TTC549 (cell line): Measurements from ENCODE around the gene AKNA.

Source experiments
- FAIRE-seq: peaks from 2 replicates; lab custom pipeline; 2012; peaks lifted over from hg19 to GRCh38; lab: Jason Lieb, UNC

AKNA gene

GRCh38 chr9:114387680-114388356 lies at the start of gene AKNA:
TSS of gene AKNA (minus strand) at chr9:114387982. CDS start at chr9:114381333, 6,649 bp downstream.
- no peak for FAIRE-seq

- FAIRE-seq = no peak
Measured at GRCh38 chr9:114437401-114437893, 49.7 kb upstream of the AKNA start.

- no peak for FAIRE-seq
Measured at GRCh38 chr9:114434878-114435311, 47.1 kb upstream of the AKNA start.

DNA sequence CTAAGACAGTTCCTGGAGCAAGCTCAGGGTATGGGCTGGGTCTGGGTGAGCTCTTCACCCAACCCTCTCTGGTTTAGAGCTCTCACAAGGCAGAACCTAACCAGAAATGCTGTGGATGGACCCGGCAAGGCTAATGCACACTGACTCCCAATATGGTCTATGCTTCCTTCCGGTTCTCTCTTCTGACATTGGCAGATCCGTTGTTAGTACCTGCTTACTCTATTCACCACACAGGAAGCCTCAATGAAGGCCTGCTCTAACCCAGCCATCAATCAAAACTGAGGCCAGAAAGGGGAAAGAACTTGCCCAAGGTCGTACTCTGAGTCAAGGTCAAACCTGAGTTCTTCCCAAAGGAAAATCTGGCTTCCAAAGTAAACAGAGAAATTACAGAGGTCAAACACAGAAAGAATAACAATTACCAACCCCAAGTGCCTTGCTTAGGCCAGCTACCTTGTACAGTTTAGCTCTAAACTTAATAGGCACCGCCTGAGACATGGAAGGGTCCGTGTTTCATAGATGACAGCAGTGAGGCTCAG lies 46.0 kb upstream of the AKNA start:
- FAIRE-seq = no peak

- FAIRE-seq = no peak
Measured at GRCh38 chr9:114433086-114433485, 45.3 kb upstream of the AKNA start.

DNA sequence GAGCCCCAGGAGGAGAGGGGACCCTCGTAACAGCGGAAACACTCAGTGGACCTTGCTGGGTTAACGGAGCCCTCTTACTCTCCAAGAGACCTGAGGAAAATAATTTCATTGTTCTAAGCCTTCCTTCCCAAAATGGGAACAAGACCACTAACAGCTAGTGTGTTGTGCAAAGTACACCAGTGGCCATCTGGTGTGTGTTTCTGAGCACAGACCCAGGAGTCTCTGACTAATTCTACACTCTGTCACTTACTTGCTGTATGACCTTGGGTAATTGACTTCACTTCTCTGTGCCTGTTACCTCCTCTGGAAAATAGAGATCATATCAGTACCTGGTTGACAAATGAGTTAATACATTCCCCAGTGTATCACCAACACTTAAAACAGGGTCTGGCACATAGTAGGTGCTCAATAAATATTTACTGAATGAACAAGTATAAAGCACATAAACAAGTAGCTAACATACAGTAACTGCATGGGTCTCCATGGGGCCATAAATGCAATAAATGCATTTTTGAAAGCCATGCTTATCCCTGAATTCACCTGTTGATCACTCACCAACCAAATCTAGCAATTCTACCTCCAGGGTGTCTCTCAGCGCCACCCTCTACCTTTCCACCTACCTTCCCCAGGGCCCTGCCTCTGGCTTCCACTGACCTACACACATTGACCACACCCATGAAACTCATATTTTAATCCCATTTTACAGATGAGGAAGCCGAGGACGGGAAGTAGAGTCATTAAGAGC lies 44.7 kb upstream of the AKNA start:
- FAIRE-seq = no peak

GRCh38 chr9:114431770-114432169 lies 44.0 kb upstream of the AKNA start:
- FAIRE-seq = no peak

DNA sequence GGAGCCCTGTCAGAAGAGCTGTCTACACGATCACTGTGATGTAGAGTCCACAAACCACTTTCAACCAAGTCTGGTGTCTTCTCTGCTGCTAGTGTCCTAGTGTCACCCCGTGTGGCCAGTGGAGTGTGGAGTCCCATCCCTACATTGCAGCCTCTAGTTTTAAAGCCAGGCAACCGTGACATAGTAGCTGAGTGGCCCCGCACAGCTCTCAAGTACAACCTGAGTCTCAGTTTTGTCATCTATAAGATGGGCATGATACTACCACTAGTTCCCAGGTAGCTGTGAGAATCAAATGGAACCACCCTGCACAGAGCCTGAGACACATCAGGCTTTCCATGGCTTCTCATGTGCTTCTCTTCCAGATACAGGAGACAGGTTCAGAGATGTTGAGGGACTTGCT lies 43.2 kb upstream of the AKNA start:
- FAIRE-seq = no peak

- FAIRE-seq = no peak
Measured at GRCh38 chr9:114430457-114430856, 42.7 kb upstream of the AKNA start.

DNA sequence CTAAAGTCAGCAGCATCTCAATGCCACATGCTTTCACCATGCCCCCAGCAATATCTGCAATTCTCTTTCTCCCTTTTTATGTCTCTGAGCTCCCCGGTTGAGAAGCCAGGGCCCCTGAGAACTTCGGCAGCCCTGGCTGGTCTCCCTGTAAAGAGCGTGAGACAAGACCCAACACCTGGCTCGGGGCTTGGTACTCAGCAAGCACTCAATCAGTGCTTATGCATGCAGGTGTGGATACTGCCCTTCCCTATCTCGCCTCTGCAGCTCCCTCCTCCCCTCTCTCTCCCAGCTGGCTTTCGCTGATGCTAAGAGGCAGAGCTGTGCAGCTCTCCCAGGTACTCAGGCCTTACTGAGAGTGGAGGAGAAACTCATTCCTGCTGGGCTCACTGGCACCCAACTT lies 41.7 kb upstream of the AKNA start:
- FAIRE-seq = no peak

DNA sequence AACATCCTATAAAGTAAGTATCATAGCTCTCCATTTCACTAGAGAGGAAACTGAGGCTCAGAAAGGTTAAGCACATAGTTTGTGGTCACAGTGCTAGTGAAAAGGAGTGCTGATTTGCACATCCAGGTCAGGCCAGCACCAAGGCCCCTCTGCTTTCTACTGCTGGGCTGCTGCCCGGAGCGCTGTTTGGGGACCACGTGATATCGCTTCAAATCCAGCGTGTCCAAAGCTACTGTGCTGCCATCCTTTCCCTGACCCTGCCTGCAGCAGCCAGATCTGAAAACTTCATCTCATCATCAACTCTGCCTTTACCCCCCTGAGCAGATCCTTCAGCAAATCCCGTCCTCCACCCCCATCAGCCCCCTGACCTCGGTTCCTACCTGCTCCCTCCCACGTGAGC lies 40.7 kb upstream of the AKNA start:
- no peak for FAIRE-seq

DNA sequence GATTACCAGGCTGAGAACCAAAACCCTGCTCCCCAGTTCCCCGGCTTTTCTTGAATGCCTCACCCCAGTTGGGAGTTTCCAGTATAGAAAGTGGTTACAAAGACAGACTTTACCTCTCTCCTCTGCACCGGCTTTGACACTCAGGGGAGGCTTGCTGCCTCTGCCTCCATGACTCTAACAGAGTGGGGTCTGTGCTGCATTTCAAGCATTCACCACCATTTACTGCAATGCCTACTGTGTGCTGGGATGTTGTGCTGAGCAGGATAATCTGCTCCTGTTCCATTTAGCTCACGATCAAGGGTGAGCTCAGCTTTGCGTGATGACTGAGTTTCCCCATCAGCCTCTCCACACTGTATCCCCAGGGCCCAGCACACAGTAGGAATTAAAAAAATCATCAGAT lies 39.9 kb upstream of the AKNA start:
- no peak for FAIRE-seq

DNA sequence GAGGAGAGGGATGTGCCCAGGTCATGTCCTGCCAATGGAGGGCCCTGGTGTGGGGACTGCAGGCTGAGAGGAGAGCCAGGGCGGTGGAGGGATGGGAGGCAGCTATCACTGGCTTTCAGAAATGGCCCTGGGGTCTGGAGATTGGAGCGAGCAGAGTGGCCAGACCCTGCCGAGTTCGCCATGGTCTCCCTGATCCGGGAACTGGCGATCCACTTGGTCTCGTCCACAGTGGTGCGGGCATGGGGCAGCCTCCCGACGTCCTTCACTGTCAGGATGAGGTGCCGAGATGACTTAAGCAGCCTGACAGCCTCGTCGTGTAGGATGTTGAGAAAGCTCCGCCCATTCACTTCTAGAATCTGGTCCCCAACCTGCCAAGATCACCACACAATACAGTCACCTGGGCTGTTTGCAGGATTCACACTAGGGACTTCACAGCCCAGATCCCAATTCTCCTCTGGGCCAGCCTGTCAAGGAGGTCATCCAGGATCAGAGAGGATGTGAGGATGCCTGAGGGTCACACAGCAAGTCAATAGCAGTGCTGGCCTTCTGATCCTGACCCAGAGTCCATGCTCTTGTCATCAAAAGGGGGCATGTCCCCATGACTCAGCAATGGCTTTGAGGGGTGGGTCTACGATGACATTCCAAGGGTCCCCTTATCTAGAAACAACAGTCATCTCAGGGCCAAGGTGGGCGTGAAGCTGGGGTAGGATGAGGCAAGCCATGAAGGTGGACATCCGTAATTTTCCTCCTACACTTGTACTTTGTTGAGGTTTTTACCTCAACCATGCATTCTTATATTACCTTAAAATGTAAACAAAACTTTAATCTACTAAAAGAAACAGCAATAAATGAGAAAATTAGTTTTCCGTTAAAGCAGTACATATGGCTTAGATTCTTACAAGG lies 38.5 kb upstream of the AKNA start:
- no peak for FAIRE-seq

DNA sequence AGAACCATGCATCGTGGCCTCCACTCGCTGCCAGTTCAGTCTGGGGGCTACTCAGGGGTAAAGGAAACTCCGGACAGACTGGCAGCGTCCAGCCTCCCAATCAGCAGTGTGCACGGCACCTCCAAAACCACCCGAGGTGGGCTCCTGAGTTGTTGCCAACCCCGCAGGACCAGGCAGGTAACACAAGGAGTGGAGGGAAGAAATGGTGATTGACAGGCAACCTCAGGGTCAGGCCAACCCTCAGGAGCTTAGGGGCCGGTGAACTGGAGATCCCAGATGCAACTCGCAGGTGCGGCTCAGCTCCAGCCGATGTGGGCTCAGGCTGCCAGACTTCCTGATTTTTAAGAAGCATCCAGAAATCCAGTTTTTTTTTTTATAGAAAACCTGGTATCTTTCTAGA lies 37.3 kb upstream of the AKNA start:
- no peak for FAIRE-seq

DNA sequence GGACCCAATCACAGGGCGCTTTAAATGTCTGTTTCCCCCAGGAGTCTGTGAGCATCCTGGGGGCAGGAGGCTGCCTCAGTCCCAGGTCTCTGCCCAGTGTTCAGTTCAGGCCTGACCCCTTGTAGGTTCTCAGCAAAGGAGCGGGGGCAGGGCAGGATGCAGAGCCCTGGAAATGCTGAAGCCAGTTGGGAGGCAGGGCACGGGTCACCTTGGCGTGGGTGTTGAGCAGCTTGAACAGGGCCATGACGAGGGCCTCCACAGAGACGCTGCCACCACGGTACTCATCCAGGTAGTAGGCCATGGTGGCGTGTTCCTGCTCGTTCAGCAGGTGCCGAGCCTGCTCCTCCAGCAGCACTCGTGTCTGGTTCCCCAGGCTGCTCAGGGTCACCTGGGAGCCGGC lies 36.3 kb upstream of the AKNA start:
- no peak for FAIRE-seq

DNA sequence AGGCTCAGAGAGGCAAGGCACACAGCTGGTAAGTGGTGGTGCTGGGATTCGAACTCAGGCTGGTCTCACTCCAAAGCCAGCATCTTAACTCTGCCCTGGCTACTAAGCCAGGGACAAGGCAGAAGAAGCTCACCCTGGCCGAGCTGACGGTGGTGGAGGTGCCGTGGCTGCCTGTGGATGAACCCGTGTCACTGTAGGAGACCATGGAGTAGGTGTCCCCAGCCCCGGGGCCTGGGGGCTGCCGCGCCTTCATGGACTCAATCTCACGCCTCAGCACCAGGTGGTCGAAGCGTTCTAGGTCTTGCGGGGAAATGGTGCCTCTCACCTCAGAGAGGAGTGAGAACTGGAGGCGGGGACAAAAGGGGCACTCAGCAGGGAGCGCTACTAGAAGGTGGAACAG lies 35.4 kb upstream of the AKNA start:
- FAIRE-seq = no peak

DNA sequence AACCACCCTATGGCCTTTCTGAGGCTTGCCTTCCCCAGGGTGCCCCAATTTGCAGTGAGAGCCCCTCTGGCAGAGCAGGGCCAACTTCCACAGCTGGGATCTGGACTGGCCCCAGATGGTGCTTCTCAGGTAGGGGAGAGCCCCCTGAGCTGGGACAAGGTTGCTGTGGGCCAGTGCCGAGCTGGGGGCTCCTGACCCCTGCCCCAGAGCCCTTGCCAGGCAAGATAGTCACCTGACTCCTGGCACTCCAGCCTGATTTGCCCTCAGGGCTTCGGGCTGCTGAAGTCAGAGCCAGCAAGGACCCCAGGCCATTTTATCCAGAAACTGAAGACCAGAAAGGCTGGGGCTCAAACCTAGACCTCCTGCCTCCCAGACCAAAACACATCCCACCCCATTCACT lies 33.4 kb upstream of the AKNA start:
- no peak for FAIRE-seq

DNA sequence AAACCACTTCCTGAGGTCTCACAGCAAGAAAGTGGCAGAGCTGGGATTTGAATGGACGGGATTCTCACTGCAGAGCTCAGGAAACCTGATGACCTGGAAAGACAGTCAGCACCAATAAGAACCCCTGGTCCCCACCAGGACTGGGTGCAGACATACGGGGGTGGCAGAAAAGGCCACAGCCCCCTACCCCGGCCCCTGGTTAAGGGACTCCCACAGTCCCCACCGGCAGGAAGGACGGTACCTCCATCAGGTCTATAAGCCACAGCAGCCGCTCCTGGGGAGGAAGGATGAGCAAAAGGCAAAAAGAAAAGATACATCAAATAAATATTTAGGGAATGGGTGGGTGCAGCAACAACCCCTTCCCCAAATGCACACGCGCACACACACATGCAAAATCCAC lies 32.0 kb upstream of the AKNA start:
- FAIRE-seq = no peak

DNA sequence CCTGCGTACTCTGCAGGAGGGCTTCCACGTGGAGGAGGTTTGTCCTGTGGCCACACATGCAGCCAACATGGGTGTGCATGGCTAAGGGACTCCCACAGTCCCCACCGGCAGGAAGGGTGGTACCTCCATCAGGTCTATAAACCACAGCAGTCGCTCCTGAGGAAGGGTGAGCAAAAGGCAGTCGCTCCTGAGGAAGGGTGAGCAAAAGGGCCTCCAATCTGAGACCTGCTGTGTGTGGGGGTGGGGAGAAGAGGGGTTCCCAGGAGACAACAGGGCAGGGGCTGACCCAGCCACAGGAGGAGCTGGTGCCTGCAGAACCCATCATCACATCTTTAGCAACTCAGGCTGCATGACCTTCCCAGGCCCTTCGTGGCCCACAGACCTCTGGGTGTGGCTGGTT lies 30.3 kb upstream of the AKNA start:
- FAIRE-seq = no peak

- FAIRE-seq = no peak
Measured at GRCh38 chr9:114417511-114417910, 29.7 kb upstream of the AKNA start.

DNA sequence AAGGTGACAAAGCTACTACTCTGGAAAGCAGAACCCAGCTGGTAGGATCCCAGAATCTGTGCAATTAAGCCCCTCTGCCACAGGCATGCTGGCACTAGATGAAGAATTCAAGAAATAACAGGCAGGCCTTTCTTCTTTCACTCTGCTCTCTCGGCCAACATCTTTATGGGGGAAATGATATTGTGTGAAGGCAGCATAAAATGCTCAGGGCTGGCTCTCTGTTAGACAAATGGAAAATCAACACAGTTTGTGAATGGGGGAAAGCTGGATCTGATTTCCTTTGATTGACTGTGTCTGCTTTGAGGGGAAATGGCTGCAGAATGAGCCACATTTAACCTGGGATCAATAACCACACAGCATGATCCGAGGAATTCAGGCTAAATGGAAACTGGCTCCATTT lies 29.1 kb upstream of the AKNA start:
- FAIRE-seq = no peak

GRCh38 chr9:114416290-114416689 lies 28.5 kb upstream of the AKNA start:
- no peak for FAIRE-seq

DNA sequence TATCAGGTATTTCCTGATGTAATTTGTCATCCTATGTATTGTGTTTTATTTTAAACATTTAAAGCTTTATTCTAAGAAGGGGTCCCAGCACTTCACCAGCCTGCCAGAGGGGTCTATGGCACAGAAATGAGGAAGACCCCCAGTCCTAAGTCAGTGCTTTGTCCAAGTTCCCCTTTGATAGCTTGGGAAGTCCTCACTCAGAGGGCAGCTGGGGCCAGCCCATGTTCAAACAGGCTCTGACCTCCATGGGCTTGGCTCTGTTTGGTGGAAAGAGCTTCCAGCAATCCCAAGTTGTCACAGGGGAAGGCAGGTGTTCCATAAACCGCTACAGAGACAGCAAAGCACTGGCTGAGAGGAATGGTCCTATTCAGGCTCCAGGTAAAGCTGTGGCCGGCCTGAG lies 26.6 kb upstream of the AKNA start:
- FAIRE-seq = no peak
